ENCODE results near the gene TBXA2R.

DNA sequence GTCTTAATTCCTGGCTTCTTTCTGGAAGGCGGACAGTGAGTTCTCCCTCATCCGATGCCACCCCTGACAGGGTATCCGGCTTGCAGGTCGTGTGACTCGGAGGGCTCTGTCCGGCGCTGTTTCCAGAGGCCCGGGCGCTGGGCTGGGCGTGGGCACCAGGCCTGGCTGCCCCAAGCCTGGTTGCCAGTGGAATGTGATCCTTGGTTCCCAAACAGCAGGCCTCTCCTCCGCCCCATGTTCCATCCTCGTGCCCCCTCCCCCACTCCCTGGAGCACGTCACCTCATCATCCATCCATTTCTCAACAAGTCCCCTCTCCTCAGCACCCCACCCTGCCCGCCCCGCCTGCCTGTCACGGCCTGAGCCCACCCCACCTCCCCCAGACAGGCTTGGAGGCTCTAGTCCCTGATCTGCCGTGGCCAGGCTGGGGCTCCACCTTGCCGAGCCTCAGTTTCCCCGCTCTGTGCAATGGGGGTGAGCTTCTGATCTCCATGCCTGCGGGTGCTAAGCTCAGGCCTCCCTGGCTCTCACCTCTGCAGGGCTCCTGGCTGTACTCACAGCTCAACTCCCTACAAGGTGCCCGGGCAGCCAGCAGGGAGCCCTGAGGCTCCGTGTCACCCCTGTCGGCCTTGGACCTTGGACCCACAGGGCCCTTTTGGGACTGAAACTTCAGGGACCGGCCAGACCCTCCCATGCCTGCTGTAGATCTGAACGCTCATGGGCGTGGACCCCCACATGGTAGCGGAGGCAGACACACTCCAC is 2.3 kb downstream of the TBXA2R start:
- TF ChIP-seq, protein P1, sequence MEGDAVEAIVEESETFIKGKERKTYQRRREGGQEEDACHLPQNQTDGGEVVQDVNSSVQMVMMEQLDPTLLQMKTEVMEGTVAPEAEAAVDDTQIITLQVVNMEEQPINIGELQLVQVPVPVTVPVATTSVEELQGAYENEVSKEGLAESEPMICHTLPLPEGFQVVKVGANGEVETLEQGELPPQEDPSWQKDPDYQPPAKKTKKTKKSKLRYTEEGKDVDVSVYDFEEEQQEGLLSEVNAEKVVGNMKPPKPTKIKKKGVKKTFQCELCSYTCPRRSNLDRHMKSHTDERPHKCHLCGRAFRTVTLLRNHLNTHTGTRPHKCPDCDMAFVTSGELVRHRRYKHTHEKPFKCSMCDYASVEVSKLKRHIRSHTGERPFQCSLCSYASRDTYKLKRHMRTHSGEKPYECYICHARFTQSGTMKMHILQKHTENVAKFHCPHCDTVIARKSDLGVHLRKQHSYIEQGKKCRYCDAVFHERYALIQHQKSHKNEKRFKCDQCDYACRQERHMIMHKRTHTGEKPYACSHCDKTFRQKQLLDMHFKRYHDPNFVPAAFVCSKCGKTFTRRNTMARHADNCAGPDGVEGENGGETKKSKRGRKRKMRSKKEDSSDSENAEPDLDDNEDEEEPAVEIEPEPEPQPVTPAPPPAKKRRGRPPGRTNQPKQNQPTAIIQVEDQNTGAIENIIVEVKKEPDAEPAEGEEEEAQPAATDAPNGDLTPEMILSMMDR (IDR thresholded peaks at IDR 0.05) = no peak
- TF ChIP-seq POLR2A (IDR thresholded peaks at IDR 0.05) (no peak), POLR2AphosphoS5 (IDR thresholded peaks at IDR 0.05) (no peak)

All from breast epithelium (tissue), 3 donors.